K562 (cell line): ENCODE measurements around the gene SLC35A4.

Experiments used
- ESRRA ChIP-seq: fragments of 450-650 bp; IDR thresholded peaks from 2 replicates; pipeline ENCODE4 v1.6.1; 2014; ENCODE audit warnings: low read depth, mild to moderate bottlenecking, moderate library complexity, borderline replicate concordance
- HNRNPLL ChIP-seq: fragments of 200-400 bp; formaldehyde crosslinking; IDR thresholded peaks from 2 replicates; pipeline ENCODE4 v1.6.1; 2017; ENCODE audit warnings: low read length, low read depth, mild to moderate bottlenecking; ENCODE audit not compliant: poor library complexity, severe bottlenecking
- MEF2A ChIP-seq: IDR thresholded peaks from 2 replicates; pipeline ENCODE4 v1.6.1; 2011; ENCODE audit warnings: low read depth, mild to moderate bottlenecking, low read length, moderate library complexity; ENCODE audit not compliant: control insufficient read depth
- MYC ChIP-seq, 2 experiments: fragments of 250-450 bp in 1 of 2; sonication (Bioruptor Pico) in 1 of 2; IDR thresholded peaks; 2 replicates each; pipeline versions ENCODE4 v1.5.1 to v1.6.1; 2012 to 2021; ENCODE audit warnings: low read depth in 2 of 2, borderline replicate concordance in 1 of 2, improper control_type of control experiment in 1 of 2, low read length in 1 of 2, mild to moderate bottlenecking in 1 of 2, moderate library complexity in 1 of 2
- POLR2AphosphoS5 ChIP-seq: IDR thresholded peaks from 2 replicates; pipeline ENCODE4 v1.6.1; 2011; ENCODE audit warnings: mild to moderate bottlenecking, low read depth, low read length, moderate library complexity; ENCODE audit not compliant: control insufficient read depth, insufficient read depth
- RFX5 ChIP-seq: IDR thresholded peaks from 2 replicates; pipeline ENCODE4 v1.6.1; 2011; ENCODE audit warnings: low read depth, mild to moderate bottlenecking, improper control_type of control experiment, low read length
- ZNF263 ChIP-seq: sonication (generic); formaldehyde crosslinking; IDR thresholded peaks from 2 replicates; pipeline ENCODE4 v1.8.0; 2022; ENCODE audit warnings: mild to moderate bottlenecking, missing genetic modification reagents, borderline replicate concordance
- ZNF274 ChIP-seq: IDR thresholded peaks from 2 replicates; pipeline ENCODE4 v1.6.1; 2011; ENCODE audit warnings: low read depth, mild to moderate bottlenecking, low read length, moderate library complexity, borderline replicate concordance
- TF ChIP-seq, protein P1 (sequence below), 3 experiments: IDR thresholded peaks in 2 of 3; conservative IDR thresholded peaks in 1 of 3; 2 replicates each; pipeline ENCODE4 v1.5.1; 2011 to 2012; ENCODE audit warnings: low read length in 3 of 3, mild to moderate bottlenecking in 3 of 3, control low read depth in 2 of 3, improper control_type of control experiment in 1 of 3, inconsistent platforms in 1 of 3, low read depth in 1 of 3, mixed read lengths in 1 of 3, moderate library complexity in 1 of 3; ENCODE audit not compliant: insufficient read depth in 2 of 3

DNA sequence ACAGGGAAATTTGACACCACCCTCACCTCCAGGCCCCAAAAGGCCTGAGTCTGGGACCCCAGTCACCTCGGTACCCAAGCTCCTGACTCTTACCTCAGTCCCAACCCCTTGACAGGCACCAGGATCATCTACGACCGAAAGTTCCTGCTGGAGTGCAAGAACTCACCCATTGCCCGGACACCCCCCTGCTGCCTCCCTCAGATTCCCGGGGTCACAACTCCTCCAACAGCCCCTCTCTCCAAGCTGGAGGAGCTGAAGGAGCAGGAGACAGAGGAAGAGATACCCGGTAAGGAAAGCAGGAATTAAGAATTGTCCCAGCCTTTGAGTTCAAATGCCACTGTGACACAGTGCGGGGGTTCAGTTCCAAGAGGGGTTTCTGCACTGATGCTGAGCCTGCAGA is 15.8 kb upstream of the SLC35A4 start:
- no peak for TF ChIP-seq ZNF274
- no peak for TF ChIP-seq ZNF263 (CRISPR knock-in tag)
- no peak for TF ChIP-seq MYC (IDR thresholded peaks at IDR 0.05; ENCODE audit: low read depth, low read length)
- TF ChIP-seq MYC (CRISPR knock-in tag; IDR thresholded peaks at IDR 0.05; ENCODE audit: borderline replicate concordance, low read depth), result no peak
- TF ChIP-seq ESRRA, result no peak
- no peak for TF ChIP-seq MEF2A
- no peak for TF ChIP-seq POLR2AphosphoS5
- no peak for TF ChIP-seq HNRNPLL
- TF ChIP-seq RFX5, result no peak
- TF ChIP-seq, protein P1, sequence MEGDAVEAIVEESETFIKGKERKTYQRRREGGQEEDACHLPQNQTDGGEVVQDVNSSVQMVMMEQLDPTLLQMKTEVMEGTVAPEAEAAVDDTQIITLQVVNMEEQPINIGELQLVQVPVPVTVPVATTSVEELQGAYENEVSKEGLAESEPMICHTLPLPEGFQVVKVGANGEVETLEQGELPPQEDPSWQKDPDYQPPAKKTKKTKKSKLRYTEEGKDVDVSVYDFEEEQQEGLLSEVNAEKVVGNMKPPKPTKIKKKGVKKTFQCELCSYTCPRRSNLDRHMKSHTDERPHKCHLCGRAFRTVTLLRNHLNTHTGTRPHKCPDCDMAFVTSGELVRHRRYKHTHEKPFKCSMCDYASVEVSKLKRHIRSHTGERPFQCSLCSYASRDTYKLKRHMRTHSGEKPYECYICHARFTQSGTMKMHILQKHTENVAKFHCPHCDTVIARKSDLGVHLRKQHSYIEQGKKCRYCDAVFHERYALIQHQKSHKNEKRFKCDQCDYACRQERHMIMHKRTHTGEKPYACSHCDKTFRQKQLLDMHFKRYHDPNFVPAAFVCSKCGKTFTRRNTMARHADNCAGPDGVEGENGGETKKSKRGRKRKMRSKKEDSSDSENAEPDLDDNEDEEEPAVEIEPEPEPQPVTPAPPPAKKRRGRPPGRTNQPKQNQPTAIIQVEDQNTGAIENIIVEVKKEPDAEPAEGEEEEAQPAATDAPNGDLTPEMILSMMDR (IDR thresholded peaks at IDR 0.05 in 2 of 3, conservative IDR thresholded peaks at IDR 0.05 in 1 of 3; ENCODE audit: insufficient read depth in 2 of 3, low read depth in 1 of 3, low read length in 3 of 3), result no peak
